Measurements from ENCODE around the gene RAB3C.

Gene RAB3C

DNA sequence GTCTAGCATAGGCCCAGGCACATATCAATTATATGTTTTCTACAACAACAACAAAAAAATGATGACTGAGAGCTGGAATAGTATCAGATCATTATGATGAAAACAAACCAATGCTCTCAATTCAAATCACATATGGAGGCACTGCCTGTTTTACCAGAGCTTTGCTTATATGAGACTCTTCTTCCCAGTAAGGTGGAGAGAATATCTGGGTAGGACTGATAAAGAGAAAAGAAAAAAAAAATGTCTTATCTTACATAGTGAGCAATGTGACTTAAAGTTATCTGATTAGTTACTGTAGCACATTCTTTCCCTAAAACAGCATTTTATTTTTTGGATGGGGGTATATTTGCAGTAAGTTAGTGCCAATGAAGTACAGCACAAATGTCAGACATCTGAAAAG is 154.8 kb downstream of the RAB3C start:
- no peak for DNase-seq

DNA sequence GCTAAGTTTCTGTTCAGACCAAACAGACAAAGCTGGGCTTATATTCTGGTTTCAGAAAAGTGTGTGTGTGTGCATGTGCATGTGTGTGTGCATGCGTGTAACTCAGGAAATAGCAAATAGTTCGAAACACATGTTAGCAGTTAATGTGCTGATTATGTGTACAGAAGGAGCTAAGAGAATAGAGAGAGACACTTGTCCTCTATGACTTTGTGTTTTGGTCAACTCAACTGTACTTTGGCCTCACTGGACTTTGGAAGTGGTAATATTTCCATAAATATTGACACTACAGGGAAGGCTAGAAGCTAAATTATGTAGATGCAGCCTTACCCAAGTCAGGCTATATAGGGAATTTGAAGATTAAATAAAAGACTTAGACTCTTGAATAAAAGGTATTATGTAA is 155.5 kb downstream of the RAB3C start:
- DNase-seq: no peak

DNA sequence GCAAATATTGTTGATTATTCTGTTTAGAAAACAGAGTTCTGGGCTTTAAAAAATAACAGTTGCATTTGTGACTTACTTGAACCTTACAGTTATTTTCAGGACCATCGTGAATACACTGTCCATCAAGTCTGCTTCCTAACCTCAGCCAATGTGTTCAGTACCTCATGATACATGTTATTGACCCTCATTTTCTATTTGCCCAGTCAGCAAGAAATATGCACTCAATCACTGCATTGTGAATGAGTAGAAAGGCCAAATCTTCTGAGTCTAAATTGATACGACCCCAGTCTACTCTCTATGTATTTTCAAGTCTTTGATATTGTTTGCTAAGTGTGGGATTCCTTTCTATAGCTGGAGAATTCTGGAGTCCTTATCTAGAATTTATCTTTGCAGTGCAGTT is 156.2 kb downstream of the RAB3C start:
- DNase-seq: no peak

DNA sequence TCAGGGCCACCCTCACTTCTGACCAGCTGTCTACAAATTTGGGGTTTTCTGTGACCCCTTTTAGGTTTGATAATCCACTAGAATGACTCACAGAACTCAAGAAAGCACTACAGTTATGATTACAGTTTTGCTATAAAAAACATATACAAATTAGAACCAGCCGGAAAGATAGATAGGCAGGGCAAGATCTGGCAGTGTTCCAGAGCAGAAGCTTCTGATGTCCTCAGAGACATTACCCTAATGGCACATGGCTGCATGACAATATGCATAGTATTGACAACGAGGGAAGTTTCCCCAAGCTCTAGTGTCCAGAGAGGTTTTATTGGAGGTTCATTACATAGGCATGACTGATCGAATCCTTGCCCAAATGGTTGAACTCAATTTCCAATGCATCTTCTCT is 158.1 kb downstream of the RAB3C start:
- no peak for DNase-seq

DNA sequence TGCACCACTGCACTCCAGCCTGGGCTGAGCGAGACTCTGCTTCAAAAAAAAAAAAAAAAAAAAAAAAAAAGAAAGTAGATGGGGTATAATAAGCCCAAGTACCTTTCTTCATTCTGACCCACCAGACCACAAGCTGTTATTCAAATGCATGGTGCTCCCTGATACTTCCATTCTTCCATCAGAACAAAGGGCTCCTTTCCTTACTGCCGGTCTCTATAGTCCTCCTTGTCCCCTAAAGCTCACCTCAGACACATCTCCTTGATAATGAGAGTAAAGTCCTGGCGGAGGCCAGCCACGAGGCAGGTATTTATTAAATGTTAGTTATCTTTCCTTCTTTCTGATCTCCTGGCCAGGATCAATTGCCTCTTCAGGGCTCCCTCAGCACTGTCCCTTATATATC is 162.5 kb downstream of the RAB3C start:
- DNase-seq: no peak

DNA sequence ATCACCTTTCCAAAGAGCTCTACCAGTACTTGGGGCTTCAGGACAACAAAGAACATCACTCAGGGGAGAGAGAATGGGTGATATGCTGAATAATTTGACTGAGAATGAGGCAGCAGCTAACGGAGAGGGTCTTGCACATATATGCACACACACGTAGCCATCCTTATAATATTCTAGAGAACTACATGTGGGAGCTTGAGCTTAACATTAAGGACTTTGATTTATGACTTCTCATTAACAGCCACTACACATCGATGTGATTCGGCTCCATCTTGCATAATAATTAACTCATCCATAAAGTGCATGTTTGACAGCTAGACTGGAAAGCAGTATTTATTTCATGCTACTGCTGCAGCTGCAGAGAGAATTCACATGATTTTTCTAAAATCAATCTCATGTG is 163.4 kb downstream of the RAB3C start:
- DNase-seq: no peak

DNA sequence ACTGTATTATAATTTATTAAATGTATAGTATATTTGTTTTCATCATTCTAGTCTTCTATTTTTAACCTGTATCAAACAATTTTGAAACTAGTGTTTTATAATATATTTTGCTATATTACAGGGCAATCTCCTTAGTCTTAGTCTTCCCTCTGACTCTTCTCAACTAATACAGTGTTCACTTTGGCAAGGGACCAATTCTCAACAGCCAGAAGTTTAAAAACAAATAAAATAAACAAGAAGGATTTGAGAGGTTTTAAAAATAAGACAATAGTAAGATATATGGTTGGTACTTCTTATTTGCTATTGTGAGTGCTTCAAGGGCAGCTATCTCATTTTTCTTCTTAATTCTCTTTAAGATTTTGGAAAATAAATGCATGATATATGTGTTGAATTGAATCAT is 167.2 kb downstream of the RAB3C start:
- no peak for DNase-seq

DNA sequence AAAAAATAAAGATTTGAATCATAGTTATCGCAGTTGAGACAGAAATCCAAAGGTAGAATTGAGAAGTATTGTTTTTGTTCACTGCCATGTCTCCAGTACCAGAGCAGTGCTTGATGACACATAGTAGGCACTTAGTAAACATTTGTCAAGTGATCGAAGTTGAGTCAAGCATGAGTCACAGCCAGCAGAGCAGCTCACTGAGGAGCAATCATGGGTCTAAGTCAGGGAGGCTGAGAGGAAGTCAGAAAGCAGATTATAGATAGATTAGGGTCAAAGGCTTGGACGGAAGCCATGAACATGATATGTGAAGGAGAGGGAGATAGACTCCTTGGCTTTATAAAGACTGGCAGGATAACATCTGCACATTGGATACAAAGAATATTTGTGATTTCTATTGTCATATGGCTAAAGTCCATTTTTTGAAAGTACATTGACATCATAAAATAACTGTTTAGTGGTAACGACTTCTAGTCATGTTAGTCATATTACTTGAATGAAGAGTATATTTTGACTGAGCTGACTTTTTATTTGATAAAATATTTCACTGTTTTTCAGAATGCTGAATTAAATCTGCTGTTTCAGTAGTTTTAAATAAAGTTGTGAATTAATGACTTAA is 168.5 kb downstream of the RAB3C start:
- DNase-seq: no peak

DNA sequence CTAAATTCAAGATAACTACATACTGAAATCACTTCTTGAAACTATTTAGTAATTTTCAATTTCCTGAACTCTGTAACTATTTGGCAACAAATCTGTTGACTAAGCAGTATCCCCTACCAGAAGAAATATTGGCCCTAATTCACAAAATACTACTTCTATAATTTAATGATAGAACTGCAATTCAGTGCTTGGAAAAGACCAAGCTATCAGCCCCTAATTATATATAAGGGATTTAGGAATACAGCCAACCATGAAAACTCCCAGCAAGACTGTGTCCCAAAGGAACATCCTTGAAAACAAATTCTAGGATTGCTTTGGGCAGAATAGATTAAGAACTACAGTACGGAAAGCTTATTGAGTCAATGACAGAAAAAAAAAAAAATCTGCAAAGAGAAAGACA is 169.2 kb downstream of the RAB3C start:
- DNase-seq: no peak

DNA sequence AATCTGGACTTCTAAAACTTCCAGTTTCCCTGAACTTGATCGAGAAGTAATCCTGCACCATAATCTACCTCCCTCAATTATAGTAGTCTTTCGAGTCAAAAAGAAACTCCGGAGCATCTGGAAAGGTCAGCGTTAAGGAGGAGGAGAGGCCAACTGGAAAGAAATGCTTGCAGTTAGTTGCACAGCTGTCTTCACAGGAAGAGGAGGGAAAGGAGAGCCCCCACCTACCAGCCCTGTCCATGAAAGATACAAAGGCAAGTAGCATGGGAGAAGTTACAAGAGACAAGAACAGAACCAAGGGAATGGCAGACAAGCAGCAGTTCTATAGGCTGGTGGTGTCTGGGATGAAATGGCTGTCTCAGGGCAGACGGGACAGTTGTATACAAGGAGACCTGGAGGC is 170.6 kb downstream of the RAB3C start:
- no peak for DNase-seq

DNA sequence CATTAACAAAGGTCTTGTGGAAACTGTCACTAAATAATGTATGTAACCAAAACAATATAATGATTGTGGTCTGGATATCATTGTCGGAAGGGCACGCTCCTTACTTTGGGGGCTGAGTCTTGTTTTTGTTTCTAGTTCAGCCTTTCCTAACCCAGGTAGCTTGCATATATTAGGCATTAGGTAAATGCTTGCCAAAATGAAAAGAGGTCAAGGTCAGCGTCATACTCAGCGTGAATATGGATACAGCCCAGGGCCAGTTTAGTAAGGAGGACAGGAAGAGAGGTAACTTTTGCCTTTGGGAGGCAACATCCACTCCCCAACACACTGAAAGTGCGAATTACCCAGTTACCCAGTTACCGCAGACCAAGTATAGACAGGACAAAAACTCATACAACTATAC is 171.4 kb downstream of the RAB3C start:
- DNase-seq: no peak

DNA sequence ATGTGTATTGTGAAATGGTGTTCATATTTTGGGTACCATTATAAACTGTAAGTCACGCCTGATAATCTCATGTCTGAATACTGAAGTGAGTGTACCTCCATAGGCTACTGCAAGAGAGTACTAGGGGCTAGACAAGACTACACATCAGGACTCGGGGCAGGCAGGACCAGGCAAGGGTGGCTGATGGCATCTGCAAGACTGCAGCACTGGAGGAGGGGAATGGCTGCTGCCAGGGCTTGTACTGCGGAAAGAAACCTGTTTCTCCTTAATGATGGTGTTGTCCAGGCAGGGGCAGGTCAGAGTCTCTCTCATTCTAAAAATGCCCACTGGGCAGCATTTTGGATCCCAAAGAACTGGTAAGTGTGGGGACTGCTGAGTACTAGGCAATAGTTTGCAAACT is 172.5 kb downstream of the RAB3C start:
- DNase-seq: no peak

DNA sequence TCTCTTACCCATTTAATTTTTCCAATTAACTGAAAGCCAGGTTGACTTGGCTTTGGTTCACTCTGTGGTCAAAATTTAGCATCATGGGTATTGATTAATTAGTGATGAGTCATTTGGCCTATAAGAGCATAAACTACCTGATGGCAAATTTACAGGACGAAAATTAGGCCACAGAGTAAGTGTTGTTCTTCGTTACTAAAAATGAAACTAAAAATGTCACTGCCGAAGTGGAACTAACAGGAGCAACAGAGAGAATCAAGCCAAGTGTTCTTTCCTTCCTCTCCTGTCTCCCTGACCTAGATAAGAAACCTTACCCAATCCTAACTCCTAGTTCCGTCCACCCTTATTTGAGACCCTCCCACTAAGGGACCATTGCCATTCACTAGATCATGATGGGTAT is 176.9 kb downstream of the RAB3C start:
- no peak for DNase-seq

DNA sequence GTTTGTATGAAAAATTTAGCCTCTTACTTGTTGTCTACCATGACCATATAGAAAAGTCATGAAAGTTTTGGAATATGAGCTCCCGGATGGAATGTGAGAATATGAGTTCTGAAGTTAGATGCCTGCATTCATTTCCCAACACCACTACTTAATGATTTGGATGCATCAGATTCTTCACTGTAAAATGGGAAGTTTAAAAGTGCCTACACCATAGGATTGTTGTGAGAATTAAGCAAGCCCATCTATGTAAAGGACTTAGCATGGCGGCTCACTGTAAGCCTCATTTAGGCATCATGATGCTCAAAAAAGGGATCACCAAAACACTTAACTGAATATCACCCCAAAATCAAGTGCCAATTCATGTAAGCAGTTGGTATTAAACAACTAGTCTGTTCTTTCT is 177.3 kb downstream of the RAB3C start:
- no peak for DNase-seq

DNA sequence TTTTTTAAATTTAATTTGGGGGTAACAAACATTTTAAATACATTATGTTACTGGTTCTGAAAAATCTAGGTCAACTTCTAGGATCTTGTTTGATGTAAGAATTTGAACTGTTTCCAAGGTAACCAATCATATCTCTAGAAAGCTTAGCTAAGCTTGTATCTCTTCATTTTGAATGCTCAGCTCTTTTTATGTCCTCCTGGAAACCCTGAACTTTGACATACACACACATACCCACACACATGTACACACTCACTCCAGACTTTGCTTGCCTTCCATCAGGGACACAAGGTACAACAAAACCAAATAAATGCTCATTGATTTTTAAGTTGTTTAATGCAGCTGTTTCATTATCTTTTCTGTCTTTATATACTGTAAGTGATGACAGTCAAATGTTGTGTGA is 178.5 kb downstream of the RAB3C start:
- no peak for DNase-seq

DNA sequence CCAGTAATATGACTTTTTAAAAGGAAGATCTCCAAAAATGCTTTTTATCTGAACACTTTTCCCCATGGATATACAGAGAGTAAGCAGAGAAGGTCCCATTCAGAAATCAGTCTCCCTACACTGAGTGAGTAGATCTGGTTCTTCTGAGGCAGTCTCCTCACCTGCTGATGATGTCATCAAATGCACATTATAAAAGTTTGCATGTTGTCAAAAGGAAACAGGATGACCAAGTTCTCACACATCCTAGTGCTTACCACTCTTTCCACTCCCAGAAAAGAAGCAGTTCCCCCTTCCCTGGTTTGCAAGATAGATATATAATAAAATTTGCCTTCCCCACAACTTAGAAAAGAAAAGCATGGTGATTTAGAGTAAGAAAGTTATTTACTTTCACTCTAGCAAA is 180.5 kb downstream of the RAB3C start:
- DNase-seq: no peak

DNA sequence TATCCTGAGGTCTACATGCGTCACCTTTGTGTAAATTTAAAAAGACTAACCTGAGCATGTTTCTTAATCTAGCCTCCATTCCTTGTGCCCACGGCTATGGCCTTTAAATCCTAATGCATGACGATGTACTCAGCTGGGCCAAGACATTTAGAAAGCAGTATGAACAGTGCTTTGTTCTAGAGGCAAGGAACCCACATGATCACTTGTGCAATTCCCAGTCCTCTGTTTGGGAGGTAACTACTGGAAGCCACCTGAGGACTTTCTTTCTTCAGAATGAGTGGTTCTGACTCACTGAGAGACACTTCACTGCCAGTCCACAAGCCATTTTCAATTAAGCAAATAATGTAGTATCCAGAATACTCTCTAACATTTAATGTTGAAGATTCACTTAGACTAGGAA is 181.3 kb downstream of the RAB3C start:
- DNase-seq: no peak

DNA sequence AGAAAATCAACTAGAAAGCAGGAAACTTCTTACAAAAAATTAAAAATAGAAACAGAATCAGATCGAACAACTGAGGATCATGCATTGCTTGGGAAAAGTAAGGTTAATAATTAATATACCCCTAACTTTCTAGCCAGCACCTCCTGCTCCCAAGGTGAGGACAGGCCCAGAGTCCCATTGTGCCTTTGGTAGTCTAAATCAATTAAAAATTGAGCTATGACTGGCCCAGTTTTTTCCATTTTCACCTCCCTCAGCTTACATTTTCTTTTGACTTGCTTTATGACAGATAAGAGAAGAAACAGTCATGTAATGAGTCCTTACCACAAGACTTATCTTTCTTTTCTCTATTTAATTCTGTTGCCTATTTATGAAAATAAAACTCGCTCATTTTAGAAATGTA is 182.2 kb downstream of the RAB3C start:
- no peak for DNase-seq

DNA sequence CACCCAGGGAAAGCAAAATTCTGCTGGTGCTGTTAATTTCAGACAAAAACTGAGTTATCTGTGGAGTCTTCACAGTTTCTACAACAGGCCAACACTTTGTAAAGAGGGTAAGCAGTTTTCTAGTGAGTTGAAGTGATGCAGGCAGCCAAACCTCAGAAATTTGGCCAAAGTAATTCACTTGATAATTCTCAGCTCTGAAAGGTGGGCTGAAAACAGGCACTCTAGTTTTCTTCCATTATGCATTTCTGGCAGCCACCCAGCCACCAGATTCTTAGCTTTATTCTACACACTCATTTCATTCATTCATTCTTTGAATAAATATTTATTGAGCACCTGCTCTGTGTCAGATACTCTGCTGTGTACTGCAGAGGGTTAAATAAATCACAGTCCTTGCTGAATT is 184.2 kb downstream of the RAB3C start:
- no peak for DNase-seq

DNA sequence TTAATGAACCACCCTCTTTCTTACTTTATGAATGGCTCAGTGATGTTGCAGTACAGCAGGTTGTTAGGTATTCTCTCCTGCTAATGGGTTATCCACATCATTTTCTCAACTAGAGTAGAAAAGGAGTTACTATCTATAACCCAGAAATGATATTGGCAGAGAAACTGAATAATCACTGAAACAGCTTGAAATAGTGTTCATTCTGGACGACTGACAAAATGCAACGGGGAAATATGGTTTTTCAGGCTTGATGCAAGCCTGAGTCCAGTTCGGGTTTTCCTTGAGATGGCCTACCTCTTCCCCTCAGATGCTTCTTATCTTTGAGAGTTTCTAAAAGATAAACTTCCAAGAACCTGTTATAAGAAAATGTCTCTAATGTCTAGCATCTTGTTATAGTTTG is 187.3 kb downstream of the RAB3C start:
- no peak for DNase-seq

DNA sequence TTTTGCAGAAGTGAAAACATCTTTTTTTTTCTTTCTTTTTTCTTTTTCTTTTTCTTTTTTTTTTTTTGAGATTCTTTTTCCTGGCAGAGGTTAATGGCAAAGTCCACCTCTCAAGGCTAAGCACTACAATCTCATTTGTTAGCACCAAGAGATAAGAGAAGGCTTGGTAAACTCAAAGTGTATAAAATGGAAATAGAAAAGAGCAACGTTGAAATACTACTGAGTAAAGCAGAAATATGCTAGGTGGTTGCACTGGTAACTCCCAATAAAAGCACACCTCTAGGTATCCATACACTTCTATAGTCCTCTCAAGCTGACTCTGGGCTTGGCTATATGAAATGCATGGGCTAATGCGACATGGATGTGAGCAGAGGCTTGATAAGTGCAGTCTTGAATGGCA is 188.9 kb downstream of the RAB3C start:
- no peak for DNase-seq

DNA sequence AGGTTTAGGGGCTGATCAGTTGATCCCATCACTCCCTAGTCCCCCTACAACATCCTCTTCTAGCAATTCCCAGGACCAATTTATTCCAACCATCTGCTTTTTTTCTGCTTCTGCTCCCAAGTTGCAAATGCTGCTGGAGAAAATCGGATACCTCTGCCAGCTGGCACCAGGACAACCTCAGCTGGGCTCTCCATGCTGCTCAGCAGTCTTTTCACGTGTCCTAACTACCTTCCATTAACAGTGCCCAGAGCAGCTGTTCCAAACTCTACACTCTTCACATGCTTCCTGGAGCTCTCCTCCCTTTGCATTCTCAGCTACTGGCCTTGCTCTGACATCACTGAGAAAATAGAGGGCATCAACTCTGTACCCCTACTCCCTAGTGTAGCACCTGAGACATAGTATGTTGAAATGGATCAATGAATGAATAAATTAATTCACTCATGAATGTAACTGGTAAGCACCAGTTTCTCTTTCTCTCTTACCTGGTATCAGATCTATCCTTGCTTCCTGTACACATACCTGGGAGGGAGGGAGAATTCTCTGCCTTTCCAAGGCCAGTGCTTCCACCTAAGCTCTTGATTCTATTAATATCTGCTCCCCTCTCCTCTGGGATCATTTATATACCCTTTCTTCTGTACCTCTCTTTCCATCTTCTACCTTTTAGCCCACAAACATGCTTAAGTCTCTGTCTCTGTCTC is 191.0 kb downstream of the RAB3C start:
- no peak for DNase-seq

DNA sequence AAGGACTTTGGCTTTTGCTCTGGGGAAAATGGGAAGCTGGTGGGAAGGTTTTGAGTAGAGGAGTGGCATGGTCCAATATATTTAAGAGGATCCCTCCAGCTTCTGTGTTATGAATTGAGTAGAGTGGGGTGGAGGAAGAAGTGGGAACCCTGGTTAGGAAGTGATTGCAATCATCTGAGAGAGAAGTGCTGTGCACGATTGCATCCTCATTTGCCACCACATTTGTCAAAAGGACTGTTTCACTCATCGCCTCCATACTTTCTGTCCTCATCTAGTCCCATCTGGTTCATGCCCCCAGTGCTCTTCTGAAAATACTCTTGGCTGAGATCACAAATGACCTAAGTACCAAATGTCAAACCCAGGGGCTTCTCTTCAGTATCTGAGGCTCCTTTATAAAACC is 192.1 kb downstream of the RAB3C start:
- no peak for DNase-seq

DNA sequence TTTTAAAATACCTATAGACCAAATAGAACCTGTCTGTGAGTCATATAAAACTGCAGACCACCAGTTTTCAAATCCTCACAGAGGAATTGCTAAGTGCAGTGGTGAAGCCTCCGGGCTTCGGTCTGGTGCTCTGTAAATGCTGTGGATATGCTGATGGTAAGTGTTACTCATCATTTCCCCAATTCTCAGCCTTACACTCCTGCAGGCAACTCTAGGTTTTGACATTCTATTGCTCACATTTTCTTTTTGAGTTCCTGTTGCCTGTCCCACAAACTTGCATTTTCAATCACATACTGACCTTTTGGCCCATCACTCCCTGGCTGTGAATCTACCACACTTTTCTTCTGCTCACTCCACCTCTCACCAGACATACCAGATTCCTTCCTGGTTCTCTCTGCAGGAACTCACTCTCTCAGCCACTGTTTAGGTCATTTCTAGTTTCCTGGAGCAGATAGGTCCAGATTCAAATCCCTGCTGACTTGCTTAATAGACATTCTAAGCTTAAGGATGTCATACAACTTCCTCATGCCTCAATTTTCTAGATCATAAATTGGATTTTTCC is 192.9 kb downstream of the RAB3C start:
- no peak for DNase-seq

DNA sequence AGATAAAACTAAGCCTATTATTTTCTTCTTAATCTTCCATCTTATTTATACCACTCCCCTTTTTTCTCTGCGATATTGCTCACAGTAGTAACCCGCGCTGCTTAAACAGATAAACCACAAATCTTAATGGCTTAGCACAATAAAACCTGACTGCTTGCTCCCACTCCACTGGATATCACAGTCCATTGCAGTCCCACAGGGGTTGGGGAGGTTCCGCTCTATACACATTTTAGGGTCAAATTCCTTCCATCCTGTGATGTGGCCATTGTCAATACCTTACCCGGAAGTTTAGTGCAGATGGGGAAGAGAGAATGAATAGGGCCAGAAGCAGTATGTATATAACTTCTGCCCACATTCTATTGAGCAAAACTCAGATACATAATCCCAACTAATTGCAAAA is 193.7 kb downstream of the RAB3C start:
- no peak for DNase-seq

Data from NCI-H526 (cell line).